Renal pelvis (tissue), 3 donors: ENCODE results near the gene EPHB4. TPM values are rescaled to one million over a fixed set of nuclear protein-coding genes. Genes with fewer than 3 reads are reported as not detected.

Experiments
- polyA plus RNA-seq, 3 donors: library from polyadenylated mRNA; unstranded; fragments of 120-200 nt; gene quantifications; one replicate each; pipeline ENCODE4 v1.2.1, GENCODE V29; 2013; ENCODE audit not compliant: insufficient read length in 3 of 3

EPHB4 gene
- polyA plus RNA-seq, 3 donors, result 93.3 to 102 (median 98.9) TPM

Other genes starting within 250 kb of the EPHB4 start
- 10 to 100 TPM; 43.7 to 56.0 (median 46.8) TPM for gene LRCH4, start 241.4 kb downstream of the EPHB4 start, polyA plus RNA-seq
- gene FBXO24, start 241.2 kb downstream of the EPHB4 start, polyA plus RNA-seq, result 1 to 10 TPM; 1.8 to 2.6 (median 2.3) TPM
- 100 to 1,000 TPM; 108 to 146 (median 137) TPM for gene PCOLCE, start 225.2 kb downstream of the EPHB4 start, polyA plus RNA-seq
- 10 to 100 TPM; 26.8 to 31.5 (median 30.3) TPM for gene MOSPD3, start 215.0 kb downstream of the EPHB4 start, polyA plus RNA-seq
- gene TFR2, start 186.0 kb downstream of the EPHB4 start, polyA plus RNA-seq, result 1 to 10 TPM in 2 of 3 donors, under 1 TPM in 1; 0.80 to 1.2 (median 1.1) TPM
- gene ACTL6B, start 171.1 kb downstream of the EPHB4 start, polyA plus RNA-seq, result under 1 TPM in 1 of 3 donors, not detected in 2; 0.09 TPM
- gene GNB2, start 153.8 kb downstream of the EPHB4 start, polyA plus RNA-seq, result 100 to 1,000 TPM; 195 to 236 (median 231) TPM
- gene GIGYF1, start 133.3 kb downstream of the EPHB4 start, polyA plus RNA-seq, result 10 to 100 TPM; 44.1 to 63.6 (median 52.7) TPM
- gene POP7, start 121.4 kb downstream of the EPHB4 start, polyA plus RNA-seq, result 10 to 100 TPM; 29.4 to 33.3 (median 32.6) TPM
- gene EPO, start 107.1 kb downstream of the EPHB4 start, polyA plus RNA-seq, result under 1 TPM in 2 of 3 donors, not detected in 1; 0.16 to 0.34 TPM
- under 1 TPM in 2 of 3 donors, not detected in 1; 0.04 to 0.10 TPM for gene ZAN, start 93.9 kb downstream of the EPHB4 start, polyA plus RNA-seq
- 10 to 100 TPM; 27.1 to 37.7 (median 37.4) TPM for gene SLC12A9, start 25.2 kb upstream of the EPHB4 start, polyA plus RNA-seq
- gene TRIP6, start 39.9 kb upstream of the EPHB4 start, polyA plus RNA-seq, result 10 to 100 TPM; 87.0 to 96.8 (median 96.6) TPM
- 100 to 1,000 TPM; 188 to 206 (median 191) TPM for gene SRRT, start 47.6 kb upstream of the EPHB4 start, polyA plus RNA-seq
- gene UFSP1, start 62.2 kb upstream of the EPHB4 start, polyA plus RNA-seq, result 1 to 10 TPM; 2.4 to 4.1 (median 3.1) TPM
- gene ACHE, start 68.4 kb upstream of the EPHB4 start, polyA plus RNA-seq, result 1 to 10 TPM; 5.0 to 5.9 (median 5.3) TPM
- gene MUC3A, start 122.0 kb upstream of the EPHB4 start, polyA plus RNA-seq, result 1 to 10 TPM in 1 of 3 donors, under 1 TPM in 2; 0.59 to 1.1 (median 0.97) TPM
- gene MUC12, start 142.0 kb upstream of the EPHB4 start, polyA plus RNA-seq, result under 1 TPM; 0.01 to 0.38 (median 0.06) TPM
- not detected for gene MUC17, start 192.6 kb upstream of the EPHB4 start, polyA plus RNA-seq